HG03064 (cell line): ENCODE data around the gene MLF2.

Source experiments
- ATAC-seq: cut with Tn5 transposase; IDR thresholded peaks from one replicate; pipeline ENCODE4 v1.9.1; 2021; ENCODE audit warnings: low read depth; ENCODE audit not compliant: unreplicated experiment

Gene MLF2

GRCh38 chr12:6699259-6699988, 53.5 kb downstream of the MLF2 start:
- ATAC-seq: no peak

- no peak for ATAC-seq
Observed at GRCh38 chr12:6698352-6699046, 54.4 kb downstream of the MLF2 start.
